IPS-18c (cell line): ENCODE data around the gene TMEM209.

ENCODE experiments used
- H3K4me3 ChIP-seq: 2 replicates; pipeline ENCODE4 v1.7.0; 2013; ENCODE audit warnings: low read depth, mild to moderate bottlenecking, low read length, moderate library complexity; ENCODE audit not compliant: insufficient read depth
- H3K9me3 ChIP-seq: one replicate; pipeline ENCODE4 v1.6.1; 2013; ENCODE audit warnings: mild to moderate bottlenecking, low read length, moderate library complexity; ENCODE audit not compliant: control insufficient read depth, insufficient read depth

The TMEM209 gene

DNA sequence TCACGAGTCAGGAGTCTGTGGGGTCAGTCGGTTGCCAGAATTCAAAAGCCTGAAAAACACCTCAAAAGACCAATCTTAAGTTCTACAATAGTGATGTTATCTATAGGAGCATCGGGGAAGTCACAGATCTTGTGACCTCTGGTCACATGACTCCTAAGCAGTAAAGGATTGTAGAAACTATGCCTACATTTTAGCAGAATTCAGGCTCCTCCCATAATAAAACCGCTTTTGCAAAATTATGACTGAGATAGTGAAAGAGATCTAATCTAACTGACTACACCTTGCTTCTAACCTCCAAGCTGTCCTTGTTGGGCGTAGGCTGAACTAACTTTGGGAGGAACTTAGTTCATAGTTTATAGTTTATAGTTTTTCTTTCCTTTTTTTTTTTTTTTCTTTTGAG, 19.0 kb upstream of the TMEM209 start:
- no peaks in the 10 kb centered on the region for H3K9me3 ChIP-seq
- no peak overlapping the region for H3K4me3 ChIP-seq

DNA sequence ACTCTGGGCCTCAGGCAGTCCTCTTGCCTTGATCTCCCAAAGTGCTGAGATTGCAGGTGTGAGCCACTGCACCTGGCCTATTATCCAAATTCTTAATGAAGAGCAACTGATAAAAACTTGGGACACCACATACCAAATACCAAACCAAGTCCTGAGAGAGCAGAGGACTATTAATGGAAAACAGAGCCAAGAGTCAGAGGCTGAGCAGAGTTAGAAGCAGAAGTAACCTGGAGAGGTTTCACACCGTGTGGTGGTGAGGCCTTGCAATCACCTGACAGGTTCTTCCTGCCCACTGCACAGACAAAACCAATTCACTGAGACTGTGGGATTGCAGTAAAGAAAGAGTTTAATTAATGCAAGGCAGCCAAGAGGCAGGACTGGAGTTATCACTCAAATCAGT, 18.4 kb upstream of the TMEM209 start:
- Histone ChIP-seq H3K4me3 (no peak overlapping the region), H3K9me3 (no peaks in the 10 kb centered on the region)

DNA sequence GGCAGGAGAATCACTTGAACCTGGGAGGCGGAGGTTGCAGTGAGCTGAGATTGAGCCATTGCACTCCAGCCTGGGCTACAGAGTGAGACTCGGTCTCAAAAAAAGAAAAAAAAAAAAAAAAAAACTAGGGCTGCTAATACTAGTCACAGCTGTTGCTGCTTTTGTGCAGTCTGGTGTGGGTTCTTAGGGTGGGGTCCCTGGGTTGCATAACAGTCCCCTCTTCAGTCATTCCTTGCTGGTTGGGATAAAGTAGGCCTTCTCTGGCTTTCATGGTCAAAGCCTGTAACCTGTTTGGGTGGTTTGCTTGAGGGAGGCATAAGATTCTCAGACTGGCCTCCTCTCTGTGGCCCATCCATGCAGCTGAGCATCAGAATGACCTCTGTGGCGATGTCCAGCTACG, 16.5 kb upstream of the TMEM209 start:
- H3K9me3 ChIP-seq = no peaks in the 10 kb centered on the region
- no peak overlapping the region for H3K4me3 ChIP-seq

DNA sequence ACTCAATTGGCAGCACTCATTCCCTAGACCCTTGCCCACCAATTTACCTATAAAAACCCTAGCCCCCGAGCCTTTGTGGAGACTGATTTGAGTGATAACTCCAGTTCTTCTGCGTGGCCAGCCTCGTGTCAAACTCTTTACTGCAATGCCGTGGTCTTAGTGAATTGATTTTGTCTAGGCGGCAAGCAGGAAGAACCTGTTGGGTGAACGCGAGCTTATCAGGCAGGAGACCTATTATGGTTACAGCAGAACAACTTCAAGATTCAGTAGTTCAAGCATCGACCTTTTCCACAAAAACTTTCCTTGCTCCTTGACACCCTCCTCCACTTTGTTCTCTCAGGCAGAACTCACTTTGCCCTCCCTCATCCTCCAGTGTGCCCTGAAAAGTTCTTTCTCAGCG, 14.7 kb upstream of the TMEM209 start:
- Histone ChIP-seq H3K4me3 (no peak overlapping the region), H3K9me3 (no peaks in the 10 kb centered on the region)

DNA sequence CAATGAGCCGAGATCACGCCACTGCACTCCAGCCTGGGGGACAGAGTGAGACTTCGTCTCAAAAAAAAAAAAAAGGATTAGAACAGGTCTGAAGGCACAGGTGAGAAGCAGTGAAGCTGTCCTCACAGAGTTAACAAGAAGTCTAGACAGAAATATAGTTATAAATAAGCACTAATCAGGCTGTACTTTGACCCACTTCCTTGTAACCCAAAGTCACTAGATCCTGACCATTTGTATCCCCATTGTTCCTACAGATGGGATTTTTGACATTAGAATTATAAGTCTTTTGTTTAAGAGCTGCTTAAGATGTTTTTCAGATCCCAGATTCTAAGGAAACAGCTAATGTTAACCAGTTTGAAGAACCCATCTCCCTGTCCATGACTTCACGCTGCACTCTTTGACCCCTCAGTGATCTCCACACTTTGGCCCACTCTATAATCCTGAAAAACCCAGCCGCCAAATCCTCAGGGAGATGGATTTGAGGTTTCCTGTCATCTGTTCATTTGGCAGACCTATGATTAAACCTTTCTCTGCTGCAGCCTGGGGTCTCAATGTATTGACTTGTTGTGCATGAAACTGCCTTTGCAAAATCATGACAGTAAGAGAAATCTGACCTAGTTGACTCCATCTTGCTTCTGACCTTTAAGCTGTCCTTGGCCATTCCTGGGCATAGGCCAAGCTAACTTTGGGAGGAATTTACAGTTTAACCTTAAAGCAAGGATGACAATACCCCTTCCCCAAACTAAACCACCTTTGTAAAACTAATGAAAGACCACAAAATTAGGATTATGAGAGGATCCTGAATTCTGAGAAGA, 13.8 kb upstream of the TMEM209 start:
- Histone ChIP-seq H3K4me3 (no peak overlapping the region), H3K9me3 (no peaks in the 10 kb centered on the region)

DNA sequence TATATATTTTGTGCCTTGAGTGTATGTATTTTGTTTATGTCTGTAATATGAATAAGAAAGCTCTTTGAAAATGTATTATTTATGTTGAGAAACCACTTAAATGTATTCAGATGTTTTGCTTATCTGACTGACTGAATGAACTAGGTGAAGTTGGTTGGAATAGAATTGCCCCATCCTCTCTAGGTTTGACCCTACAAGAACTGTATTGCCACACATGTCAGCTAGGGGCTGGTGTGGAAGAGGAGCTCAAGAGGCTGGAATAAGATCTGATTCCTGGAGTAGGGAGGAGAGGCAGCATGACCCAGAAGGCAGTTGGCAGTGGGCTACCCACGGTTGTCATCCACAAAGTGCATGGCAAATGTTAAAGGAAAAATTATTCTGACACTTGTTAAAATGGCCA, 11.5 kb upstream of the TMEM209 start:
- Histone ChIP-seq H3K4me3 (no peak overlapping the region), H3K9me3 (no peaks in the 10 kb centered on the region)

DNA sequence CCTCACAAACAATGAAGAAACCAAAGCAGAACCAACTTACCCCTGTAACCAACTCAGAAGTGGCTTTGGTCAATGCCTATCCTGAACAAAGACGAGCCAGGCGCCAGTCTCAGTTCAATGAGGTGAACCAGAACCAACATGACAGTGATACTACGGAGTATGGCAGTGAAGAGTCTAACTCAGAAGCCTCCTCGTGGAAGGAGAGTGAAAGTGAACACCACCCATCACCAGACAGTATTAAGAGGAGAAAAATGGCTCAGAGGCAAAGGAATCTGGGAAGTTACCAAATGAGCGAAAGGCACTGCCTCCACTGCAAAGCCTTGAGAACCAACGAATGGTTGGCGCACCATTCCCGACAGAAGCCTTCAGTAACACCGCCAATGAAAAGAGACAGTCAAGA, 10.8 kb upstream of the TMEM209 start:
- H3K4me3 ChIP-seq = no peak overlapping the region
- H3K9me3 ChIP-seq = no peaks in the 10 kb centered on the region

DNA sequence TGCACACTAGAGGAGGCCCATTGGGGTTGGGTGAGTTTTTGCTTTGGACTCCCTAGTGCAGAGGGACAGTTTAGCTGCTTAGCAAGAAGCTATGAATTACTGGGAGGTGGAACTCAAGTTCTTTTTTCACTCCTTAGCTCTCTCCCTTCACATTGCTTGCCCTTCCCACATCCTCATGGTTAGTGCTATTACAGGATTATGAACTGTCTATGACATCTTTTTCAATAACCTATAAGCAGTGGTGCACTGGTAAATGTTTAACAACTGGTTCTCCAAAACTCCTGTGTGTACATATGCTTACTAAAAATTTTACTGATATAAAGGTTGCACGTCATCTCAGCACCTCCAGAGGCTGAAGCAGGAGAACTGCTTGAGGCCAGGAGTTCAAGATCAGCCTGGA, 8.6 kb upstream of the TMEM209 start:
- H3K4me3 ChIP-seq = no peak overlapping the region
- H3K9me3 ChIP-seq = no peaks in the 10 kb centered on the region

DNA sequence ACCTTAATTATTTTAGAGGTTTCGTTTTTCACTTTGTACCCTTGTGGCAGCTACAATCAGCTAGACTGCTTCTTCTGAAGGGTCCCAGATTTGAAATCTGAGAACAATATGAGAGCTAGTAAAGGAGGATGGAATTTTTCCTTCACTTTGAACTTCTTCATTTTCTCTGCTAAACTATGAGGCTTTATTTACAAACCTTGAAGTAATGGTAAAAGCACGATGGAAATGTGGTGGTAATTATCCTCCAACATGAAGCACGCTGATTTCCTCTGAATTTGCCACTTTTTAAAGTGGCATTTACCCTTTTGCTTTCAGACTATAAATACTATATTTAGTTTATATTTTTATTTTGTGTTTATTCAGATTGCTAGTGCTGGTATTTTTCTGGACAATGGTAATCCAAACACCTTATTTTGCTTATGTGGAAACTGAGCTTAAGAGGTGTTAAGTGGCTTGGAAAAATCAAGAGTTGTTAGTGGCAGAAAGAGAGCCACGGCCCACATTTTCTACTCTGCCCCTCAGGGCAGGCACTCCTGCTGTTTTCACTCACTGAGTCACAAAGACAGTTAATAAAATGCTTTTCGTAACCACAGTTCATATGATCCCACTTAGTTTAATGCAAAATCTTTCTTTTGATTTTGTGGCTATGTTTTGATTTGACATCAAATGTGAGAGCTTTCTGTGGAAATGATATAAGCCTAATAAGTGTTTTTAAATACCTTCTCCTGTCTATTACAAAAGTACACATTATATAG, 5.2 kb upstream of the TMEM209 start:
- Histone ChIP-seq H3K9me3 (no peaks in the 10 kb centered on the region), H3K4me3 (no peak overlapping the region)

DNA sequence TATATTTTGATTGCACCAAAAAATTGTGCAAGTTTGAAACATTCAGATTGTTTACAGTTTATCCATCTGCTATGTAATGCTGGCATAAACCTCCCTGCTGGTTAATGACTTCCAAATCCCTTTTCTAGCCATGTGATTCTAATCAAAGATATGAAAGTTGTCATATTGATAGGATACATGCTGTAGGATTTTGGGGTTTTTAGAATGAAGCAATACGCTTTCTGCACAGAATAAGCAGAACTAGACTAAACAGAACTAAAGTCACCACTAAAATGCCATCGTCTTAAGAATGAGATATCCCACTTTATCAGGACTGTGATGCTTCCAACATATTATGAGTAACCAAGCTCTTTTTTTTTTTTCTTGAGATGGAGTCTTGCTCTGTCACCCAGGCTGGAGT, 3.3 kb upstream of the TMEM209 start:
- no peaks in the 10 kb centered on the region for H3K9me3 ChIP-seq

DNA sequence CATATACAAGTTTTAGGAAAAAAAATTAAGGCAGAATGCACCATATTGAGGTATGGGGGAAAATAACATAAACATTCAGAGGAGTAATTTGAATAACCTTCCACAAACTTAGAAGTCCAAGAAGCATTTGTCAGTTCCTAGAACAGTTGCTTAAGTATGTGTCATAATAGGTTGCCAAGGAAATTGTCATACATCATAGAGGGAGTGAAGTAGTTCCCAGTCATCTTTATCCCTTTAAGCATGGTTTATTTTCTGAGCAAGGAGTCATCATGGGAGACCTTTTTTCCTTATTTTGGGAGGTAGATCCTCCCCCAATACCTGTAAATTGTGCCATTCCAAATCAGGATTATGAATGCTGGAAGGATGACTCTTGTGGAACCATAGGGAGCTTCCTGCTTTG, 2.4 kb upstream of the TMEM209 start, which contains the start of gene SSMEM1:
SSMEM1 (plus strand) TSS at position 219 of the 400 bp plus-strand sequence; CDS start at position 270, 51 bp downstream.
- H3K4me3 ChIP-seq = no peak within 1 kb of the TSS
- H3K9me3 ChIP-seq = no peaks in the 10 kb centered on the region

More for the DNA sequence above, 3.3 kb upstream of the TMEM209 start:
- no peak overlapping the region for H3K4me3 ChIP-seq

DNA sequence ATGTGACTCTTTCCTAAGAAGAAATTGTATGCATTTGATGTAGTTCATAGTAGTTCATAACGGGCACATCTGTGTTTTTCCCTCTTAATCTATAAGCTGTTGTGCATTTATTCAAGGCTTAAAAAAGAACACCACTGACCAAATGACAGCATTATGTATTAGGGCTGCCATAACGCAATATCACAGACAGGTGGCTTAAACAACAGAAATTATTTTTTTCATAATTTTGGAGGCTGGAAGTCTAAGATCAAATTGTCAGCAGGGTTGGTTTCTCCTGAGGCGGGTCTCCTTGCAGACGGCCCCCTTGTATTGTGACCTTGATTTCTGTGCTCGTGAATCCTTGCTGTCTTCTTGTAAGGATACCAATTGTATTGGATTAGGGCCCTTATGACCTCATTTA, 1.8 kb upstream of the TMEM209 start:
- H3K4me3 ChIP-seq = no peak overlapping the region
- no peaks in the 10 kb centered on the region for H3K9me3 ChIP-seq

DNA sequence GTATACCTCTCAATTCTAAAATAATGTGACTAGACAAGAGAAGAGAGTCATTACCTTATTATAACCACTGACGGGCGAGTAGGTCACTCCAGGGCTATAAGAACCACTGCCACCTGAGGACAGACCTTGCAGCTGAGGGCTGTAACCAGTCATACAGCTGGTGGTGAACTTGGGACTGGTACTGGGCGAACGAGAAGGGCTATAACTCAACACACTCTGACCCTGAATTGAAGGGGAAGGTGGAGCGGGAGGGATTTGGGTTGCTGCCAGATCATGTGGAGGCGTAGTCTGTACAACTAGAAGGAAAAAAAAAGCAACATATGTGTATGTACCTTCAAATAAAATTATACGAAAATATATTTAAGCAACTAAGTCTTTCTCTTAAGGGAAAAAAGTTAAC, 3.4 kb downstream of the TMEM209 start:
- H3K9me3 ChIP-seq = no peaks in the 10 kb centered on the region
- no peak overlapping the region for H3K4me3 ChIP-seq

DNA sequence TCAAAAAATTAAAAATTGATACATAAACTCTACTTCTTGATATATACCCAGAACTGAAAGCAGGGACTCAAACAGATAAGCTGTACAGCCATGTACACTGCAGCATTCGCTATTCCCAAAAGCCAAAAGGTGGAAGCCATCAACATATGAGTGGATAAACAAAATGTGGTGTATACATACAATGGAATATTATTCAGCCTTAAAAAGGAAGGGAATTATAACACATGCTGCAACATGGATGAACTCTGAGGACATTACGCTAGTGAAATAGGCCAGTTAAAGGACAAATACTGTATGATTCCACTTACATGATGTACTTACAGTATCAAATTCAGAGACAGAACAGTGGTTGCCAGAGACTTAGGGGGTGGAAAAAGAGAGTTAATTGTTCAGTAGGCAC, 8.1 kb downstream of the TMEM209 start:
- H3K4me3 ChIP-seq = no peak overlapping the region
- no peaks in the 10 kb centered on the region for H3K9me3 ChIP-seq

DNA sequence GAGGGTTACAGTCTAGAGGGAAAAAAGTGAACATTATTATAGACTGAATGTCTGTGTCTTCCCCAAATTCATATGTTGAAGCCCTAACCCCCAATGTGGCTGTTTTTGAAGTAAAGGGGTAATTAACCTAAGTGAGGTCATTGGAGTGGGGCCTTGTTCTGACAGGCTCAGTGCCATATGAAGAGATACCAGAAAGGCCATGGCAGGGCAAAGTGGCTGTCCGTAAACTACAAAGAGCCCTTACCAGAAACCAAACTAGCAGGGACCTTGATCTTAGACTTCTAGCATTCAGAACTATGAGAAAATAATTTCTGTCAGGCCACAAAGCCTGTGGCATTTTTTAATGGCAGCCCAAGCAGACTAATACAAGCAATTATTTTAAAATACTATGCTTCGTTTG, 8.7 kb downstream of the TMEM209 start:
- no peak overlapping the region for H3K4me3 ChIP-seq
- no peaks in the 10 kb centered on the region for H3K9me3 ChIP-seq

DNA sequence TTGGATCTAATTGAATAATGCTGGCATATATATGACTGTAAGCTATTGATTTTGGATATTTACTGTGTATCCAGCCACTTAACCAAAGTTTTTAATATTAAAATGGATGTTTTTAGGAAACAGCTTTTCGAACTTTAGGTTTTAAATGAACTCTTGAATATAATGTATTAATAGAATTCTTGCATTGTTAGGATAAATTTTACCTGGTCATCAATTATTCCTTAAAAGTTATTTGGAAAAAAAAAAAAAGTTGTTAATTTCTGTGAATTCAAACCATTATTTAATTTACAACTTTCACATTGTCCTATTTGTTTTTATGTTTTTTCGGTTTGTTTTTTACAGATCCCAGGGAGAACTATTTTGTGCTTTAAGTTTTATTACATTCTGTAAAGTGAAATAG, 9.8 kb downstream of the TMEM209 start:
- Histone ChIP-seq H3K9me3 (no peaks in the 10 kb centered on the region), H3K4me3 (no peak overlapping the region)

DNA sequence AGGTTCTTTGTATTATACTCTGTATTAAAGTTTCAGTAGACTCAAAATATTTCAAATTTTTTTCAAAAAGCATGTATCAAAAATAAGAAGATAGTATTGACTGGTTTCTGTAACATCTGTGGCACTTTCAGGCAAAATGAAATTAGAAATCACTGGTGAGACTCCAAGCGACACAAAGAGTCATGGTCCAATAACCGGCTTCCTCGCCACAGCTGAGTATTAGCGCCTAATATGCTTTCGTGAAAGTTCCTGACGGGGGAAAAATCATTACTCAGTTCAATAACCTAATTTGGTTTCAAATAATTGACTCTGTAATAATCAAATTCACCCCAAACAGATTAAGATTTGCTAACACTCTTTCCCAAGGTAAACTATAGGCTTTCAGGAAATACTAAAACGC, 13.4 kb downstream of the TMEM209 start:
- no peaks in the 10 kb centered on the region for H3K9me3 ChIP-seq
- H3K4me3 ChIP-seq = no peak overlapping the region

DNA sequence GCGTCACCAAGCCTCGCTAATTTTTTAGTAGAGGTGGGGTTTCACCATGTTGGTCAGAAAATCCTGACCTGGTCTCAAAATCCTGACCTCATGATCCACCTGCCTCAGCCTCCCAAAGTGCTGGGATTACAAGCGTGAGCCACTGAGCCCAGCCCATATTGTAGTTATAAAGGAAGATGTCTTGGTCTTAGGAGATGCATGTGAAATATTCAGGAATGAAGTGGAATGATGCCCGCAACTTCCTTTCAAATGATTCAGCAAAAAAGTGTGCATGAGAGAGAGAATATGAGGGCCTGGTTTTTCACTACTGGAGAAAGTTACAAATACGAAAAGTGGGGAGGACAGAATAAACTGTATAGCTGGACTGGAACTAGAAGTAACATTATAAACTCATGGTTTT, 15.9 kb downstream of the TMEM209 start:
- Histone ChIP-seq H3K4me3 (no peak overlapping the region), H3K9me3 (no peaks in the 10 kb centered on the region)
